Heart right ventricle (tissue), 16 donors: ENCODE data around the gene TEPSIN. TPM values are rescaled to one million over a fixed set of nuclear protein-coding genes. Genes with fewer than 3 reads are reported as not detected.

Source experiments
- ATAC-seq, 8 donors: fragments of 200-7000 bp; cut with Tn5 transposase; one replicate each; pipeline ENCODE4 v1.9.1; 2020; ENCODE audit warnings: mild to moderate bottlenecking in 8 of 8, moderate library complexity in 8 of 8, moderate number of reproducible peaks in 1 of 8
- DNase-seq, 2 donors: peaks; one replicate each; pipeline ENCODE4 v3.0.0-alpha.2; 2020
- H3K27ac ChIP-seq, 10 donors: fragments of 200-600 bp; sonication (generic) in 2 of 10; one replicate each; pipeline versions ENCODE4 v1.5.0 to v1.8.0; 2020 to 2022; ENCODE audit warnings: mild to moderate bottlenecking in 3 of 10
- H3K27me3 ChIP-seq, 7 donors: fragments of 200-600 bp; one replicate each; pipeline ENCODE4 v1.8.0; 2021 to 2022; ENCODE audit warnings: mild to moderate bottlenecking in 2 of 7
- H3K36me3 ChIP-seq, 9 donors: fragments of 200-600 bp; sonication (generic) in 1 of 9; one replicate each; pipeline versions ENCODE4 v1.5.0 to v1.8.0; 2020 to 2022; ENCODE audit warnings: mild to moderate bottlenecking in 2 of 9
- H3K4me1 ChIP-seq, 9 donors: fragments of 200-600 bp; sonication (generic) in 1 of 9; one replicate each; pipeline versions ENCODE4 v1.5.0 to v1.8.0; 2020 to 2022; ENCODE audit warnings: mild to moderate bottlenecking in 4 of 9
- H3K4me3 ChIP-seq, 10 donors: fragments of 200-600 bp; sonication (generic) in 2 of 10; one replicate each; pipeline versions ENCODE4 v1.5.0 to v1.8.0; 2020 to 2022; ENCODE audit warnings: mild to moderate bottlenecking in 7 of 10, moderate library complexity in 2 of 10
- H3K9me3 ChIP-seq, 11 donors: fragments of 200-600 bp in 10 of 11; sonication (generic) in 2 of 11; one replicate each; pipeline versions ENCODE4 v1.5.0 to v1.8.0; 2013 to 2022; ENCODE audit warnings: mild to moderate bottlenecking in 2 of 11, control low read depth in 1 of 11, moderate library complexity in 1 of 11
- WGBS, 2 donors: extraction: QIAGEN DNeasy Blood & Tissue Kit; methylation state at CpG; one replicate each; pipeline ENCODE4 v1.1.7; 2013; ENCODE audit warnings: inconsistent platforms in 1 of 2; 5-methylcytosine and 5-hydroxymethylcytosine counted together
- intact Hi-C, 10 donors: fragments of 100-400 bp; cut with DNase I; formaldehyde crosslinking; loops; one replicate each; pipeline versions ENCODE4 v1.11.1 to v1.14.2; 2022
- polyA plus RNA-seq, 2 donors: library from polyadenylated mRNA; stranded (reverse); fragments of 200-250 nt; gene quantifications; one replicate each; pipeline ENCODE4 v1.2.3, GENCODE V29; 2013
- total RNA-seq, 10 donors: library from RNA; stranded (reverse); fragmentation: NEBNext Ultra II Directional in 3 of 10; extraction: Animal tissue kit (Norgen Biotek cat#: 25700) in 3 of 10; gene quantifications; one replicate each; pipeline versions ENCODE4 v1.2.1 to v1.2.4, GENCODE V29; 2021 to 2023
- TF ChIP-seq, protein P1 (sequence below), 9 donors: fragments of 200-600 bp; sonication (generic) in 2 of 9; IDR thresholded peaks; one replicate each; pipeline versions ENCODE4 v1.5.0 to v1.8.0; 2021 to 2022; ENCODE audit warnings: antibody characterized with exemption in 9 of 9, mild to moderate bottlenecking in 5 of 9, moderate library complexity in 1 of 9
- donor health status: Arrhythmogenic right ventricular cardiomyopathy.
- donor health status: ischemic (EF 13 %, LVEDD 7.1; RV severe dilation, severe dysfunction).
- donor health status: healthy with polysubstance abuse.
- donor health status: DM: no; HTN: yes; CAD: no.
- donor health status: DM: no; HTN: no; CAD: no.
- donor health status: ischemic (EF 25% LVEDD 6.9; RV normal size, moderate dysfunction).
- donor health status: ischemic (EF 25% LVEDD 5.7; RV mildly dilated, moderate dysfunction).
- donor health status: healthy.
- donor health status: DM: yes; HTN: yes; CAD: no.
- donor health status: Ischemic cardiomyopathy.
- donor health status: ischemic (EF 35%, LVEDD 5.7; RV mildly dilated, moderate dysfunction).
- donor health status: nonischemic (EF 11% LVEDD 7.7; RV severe dilation, severe dysfunction).
- donor health status: DM: yes; HTN: yes; CAD: no.
- donor health status: PGD.
- donor health status: ischemic (EF 29% LVEDD 5.4; RV normal size, mild dysfunction).
- donor health status: nonischemic (EF 23%, LVEDD 6.1; RV moderate dilation, normal function).

The TEPSIN gene
- total and polyA plus RNA-seq, 12 donors = 6.2 to 30.4 (median 9.8) TPM

GRCh38 chr17:81286491-81287145 lies 47.8 kb upstream of the TEPSIN start:
- TF ChIP-seq, protein P1, sequence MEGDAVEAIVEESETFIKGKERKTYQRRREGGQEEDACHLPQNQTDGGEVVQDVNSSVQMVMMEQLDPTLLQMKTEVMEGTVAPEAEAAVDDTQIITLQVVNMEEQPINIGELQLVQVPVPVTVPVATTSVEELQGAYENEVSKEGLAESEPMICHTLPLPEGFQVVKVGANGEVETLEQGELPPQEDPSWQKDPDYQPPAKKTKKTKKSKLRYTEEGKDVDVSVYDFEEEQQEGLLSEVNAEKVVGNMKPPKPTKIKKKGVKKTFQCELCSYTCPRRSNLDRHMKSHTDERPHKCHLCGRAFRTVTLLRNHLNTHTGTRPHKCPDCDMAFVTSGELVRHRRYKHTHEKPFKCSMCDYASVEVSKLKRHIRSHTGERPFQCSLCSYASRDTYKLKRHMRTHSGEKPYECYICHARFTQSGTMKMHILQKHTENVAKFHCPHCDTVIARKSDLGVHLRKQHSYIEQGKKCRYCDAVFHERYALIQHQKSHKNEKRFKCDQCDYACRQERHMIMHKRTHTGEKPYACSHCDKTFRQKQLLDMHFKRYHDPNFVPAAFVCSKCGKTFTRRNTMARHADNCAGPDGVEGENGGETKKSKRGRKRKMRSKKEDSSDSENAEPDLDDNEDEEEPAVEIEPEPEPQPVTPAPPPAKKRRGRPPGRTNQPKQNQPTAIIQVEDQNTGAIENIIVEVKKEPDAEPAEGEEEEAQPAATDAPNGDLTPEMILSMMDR (IDR thresholded peaks at IDR 0.05) = no peak
- Histone ChIP-seq H3K36me3 (peaks cover 0 to 67% (median 11%) of the 10 kb centered on the region in 9 donors), H3K4me1 (peaks cover 15 to 54% (median 43%) of the 10 kb centered on the region in 9 donors), H3K4me3 (peak overlapping the region in 1 of 10 donors; percentile 53), H3K27me3 (no peaks in the 10 kb centered on the region), H3K9me3 (no peaks in the 10 kb centered on the region), H3K27ac (peak overlapping the region; percentile 78 to 93 (median 92))
- DNase-seq (no peak), ATAC-seq (no peak)
- WGBS, 2 donors = 87 to 90% methylated on average over 23 of the region's 23 CpGs
- intact Hi-C loops = loop anchor here in 1 of 10 donors (5.0 kb wide), 1 partner anchor 106 kb away; no protein-coding TSS in a partner anchor

GRCh38 chr17:81285894-81286293 lies 47.0 kb upstream of the TEPSIN start:
- DNase-seq (no peak), ATAC-seq (peak; percentile 13 to 55 (median 44))
- H3K27ac ChIP-seq = peak overlapping the region; percentile 78 to 93 (median 92)
- TF ChIP-seq, protein P1 (IDR thresholded peaks at IDR 0.05) = no peak
- H3K4me3 ChIP-seq = peak overlapping the region in 9 of 10 donors; percentile 31 to 54 (median 47)
- H3K9me3 ChIP-seq = no peaks in the 10 kb centered on the region
- H3K27me3 ChIP-seq = no peaks in the 10 kb centered on the region
- WGBS, 2 donors = 44 to 52% methylated on average over 12 of the region's 12 CpGs
- intact Hi-C loops = loop anchor here in 1 of 10 donors (5.0 kb wide), 1 partner anchor 106 kb away; no protein-coding TSS in a partner anchor
- H3K36me3 ChIP-seq = peaks cover 0 to 74% (median 11%) of the 10 kb centered on the region in 9 donors
- peaks cover 15 to 51% (median 38%) of the 10 kb centered on the region in 9 donors for H3K4me1 ChIP-seq

DNA sequence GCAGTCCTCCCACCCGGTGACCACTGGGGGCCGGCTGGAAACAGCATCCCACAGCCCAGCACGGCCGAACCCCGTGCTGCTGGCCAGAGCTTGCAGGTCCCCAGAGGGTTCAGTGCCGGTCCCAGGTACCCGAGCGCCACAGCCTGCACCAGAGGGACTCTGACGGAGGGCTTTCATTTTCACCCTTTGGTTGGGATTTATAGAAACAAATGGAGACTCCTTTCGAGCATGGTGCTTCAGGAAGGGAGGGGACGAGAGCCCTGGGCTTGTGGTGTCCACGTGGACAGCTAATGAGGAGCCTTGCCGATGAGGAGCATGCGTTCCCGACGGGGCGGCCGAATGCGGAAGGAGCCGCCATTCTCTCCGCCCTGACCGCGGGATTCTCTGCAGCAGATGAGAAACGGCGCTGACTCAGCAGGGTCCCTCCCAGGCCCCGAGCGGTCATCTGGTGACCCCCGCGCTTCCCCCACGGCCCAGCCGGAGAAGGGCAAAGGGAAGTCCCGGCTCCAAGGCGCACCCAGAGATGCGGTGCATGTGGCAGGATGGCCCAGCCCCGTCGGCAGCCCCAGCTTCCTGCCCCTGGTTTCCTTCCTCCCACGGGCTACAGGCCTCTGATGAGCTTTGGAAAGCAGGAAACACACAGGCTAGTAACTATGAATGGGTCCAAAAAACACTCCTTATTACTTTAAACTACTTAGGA lies 46.5 kb upstream of the TEPSIN start:
- intact Hi-C loops = loop anchor here in 1 of 10 donors (5.0 kb wide), 1 partner anchor 107 kb away; no protein-coding TSS in a partner anchor

DNA sequence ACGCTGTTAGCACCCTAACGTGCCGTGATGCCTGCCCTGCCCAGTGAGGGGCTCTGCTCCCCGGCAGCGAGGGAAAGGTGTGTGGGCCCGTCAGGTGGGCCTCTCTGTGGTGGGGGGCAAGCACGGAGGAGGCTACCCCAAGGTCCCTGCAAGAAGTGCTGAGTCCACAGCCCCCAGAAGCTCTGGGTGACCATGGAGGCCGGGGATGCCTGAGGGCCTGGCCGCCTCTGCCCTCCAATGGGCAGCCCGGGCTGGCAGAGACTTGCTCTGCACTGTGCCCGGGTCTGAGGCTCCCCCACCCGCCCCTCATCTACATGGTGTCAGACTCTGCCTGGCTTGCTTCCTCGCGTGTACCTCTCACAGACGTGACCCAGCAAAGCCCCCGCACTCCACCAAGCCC lies 44.0 kb upstream of the TEPSIN start:
- ATAC-seq (no peak), DNase-seq (no peak)
- peaks cover 0 to 76% (median 0%) of the 10 kb centered on the region in 9 donors for H3K36me3 ChIP-seq
- 96% methylated on average over 16 of the region's 16 CpGs for WGBS, 2 donors
- peaks cover 15 to 45% (median 34%) of the 10 kb centered on the region in 9 donors for H3K4me1 ChIP-seq
- intact Hi-C loops = no loop called here
- no peak overlapping the region for H3K27ac ChIP-seq
- no peaks in the 10 kb centered on the region for H3K27me3 ChIP-seq
- H3K4me3 ChIP-seq = no peak overlapping the region
- TF ChIP-seq, protein P1 (IDR thresholded peaks at IDR 0.05) = no peak
- H3K9me3 ChIP-seq = no peaks in the 10 kb centered on the region

More for the DNA sequence above, 46.5 kb upstream of the TEPSIN start:
- Histone ChIP-seq H3K36me3 (peaks cover 0 to 75% (median 11%) of the 10 kb centered on the region in 9 donors), H3K27me3 (no peaks in the 10 kb centered on the region), H3K27ac (peak overlapping the region; percentile 78 to 93 (median 92)), H3K4me1 (peaks cover 15 to 51% (median 38%) of the 10 kb centered on the region in 9 donors), H3K4me3 (peak overlapping the region in 9 of 10 donors; percentile 31 to 54 (median 47)), H3K9me3 (no peaks in the 10 kb centered on the region)
- WGBS, 2 donors = 30 to 34% methylated on average over 37 of the region's 37 CpGs
- TF ChIP-seq, protein P1 (IDR thresholded peaks at IDR 0.05) = no peak
- peak; percentile 86 to 93 (median 88) for ATAC-seq
- DNase-seq = peak; percentile 81 to 82
